ENCODE data around the gene TPM2. TPM values are rescaled to one million over a fixed set of nuclear protein-coding genes. Genes with fewer than 3 reads are reported as not detected.
A peak's percentile ranks its signal among the peaks of the same experiment; 100 is the strongest.

Gene TPM2
- total and polyA plus RNA-seq, 9 of the 15 experiments (the other 6 are each of a cell fraction or from before 2014, with no cell fraction given) = 0.28 to 16.1 (median 4.5) TPM

GRCh38 chr9:35675204-35675603 lies 14.5 kb downstream of the TPM2 start (continued):
- no peak for TF ChIP-seq PHF8 (IDR thresholded peaks at IDR 0.05; ENCODE audit: borderline replicate concordance, low read length)
- no peak for TF ChIP-seq ELF4 (CRISPR knock-in tag; IDR thresholded peaks at IDR 0.05)

- no peak for FAIRE-seq
- in situ Hi-C loops (cut with MboI) = no loop called here
- Histone ChIP-seq H3K4me1 (replicated peaks in 1 of 2; ENCODE audit: control insufficient read depth in 2 of 2, insufficient read depth in 2 of 2, low read length in 2 of 2) (peaks cover 0 to 15% of the 10 kb centered on the region in 2 experiments; a peak in 4 of 5 replicates), H3K9me1 (ENCODE audit: control insufficient read depth, insufficient read depth, low read length) (no peaks in the 10 kb centered on the region), H3K4me2 (ENCODE audit: insufficient read depth, low read length) (peak overlapping the region; percentile 54), H2AFZ (ENCODE audit: low read depth, low read length) (peak overlapping the region; percentile 58; the same call in 1 of the 2 replicates), H3K36me3 (ENCODE audit: control insufficient read depth, insufficient read depth, low read length) (no peaks in the 10 kb centered on the region), H3K9me3 (replicated peaks; ENCODE audit: control insufficient read depth, insufficient read depth, low read depth, low read length) (no peaks in the 10 kb centered on the region), H3K4me3 (peak overlapping the region; percentile 27; the same call in 1 of the 2 replicates), H4K20me1 (replicated peaks; ENCODE audit: control insufficient read depth, insufficient read depth, low read length) (no peaks in the 10 kb centered on the region), H3K79me2 (ENCODE audit: control insufficient read depth, insufficient read depth, low read length) (no peaks in the 10 kb centered on the region), H3K9ac (ENCODE audit: insufficient read depth in 1 of 2, low read depth in 2 of 2, low read length in 2 of 2) (peak overlapping the region in 1 of 2 experiments; percentile 60; a peak in 2 of 4 replicates), H3K27ac (ENCODE audit: extremely low read depth, low read depth, low read length) (no peak overlapping the region), H3K27me3 (ENCODE audit: control insufficient read depth in 2 of 2, insufficient read depth in 2 of 2, low read length in 2 of 2) (no peaks in the 10 kb centered on the region)
- POLR2A ChIA-PET = interaction anchor here (0.9 kb wide), 1 partner anchor 11 kb away, joined by 4 read pairs; no protein-coding TSS in a partner anchor
- intact Hi-C loops (cut with micrococcal nuclease) = no loop called here
- TF ChIP-seq EZH2 (IDR thresholded peaks at IDR 0.05; ENCODE audit: borderline replicate concordance, low read depth, low read length) (no peak), JUN (IDR thresholded peaks at IDR 0.05; ENCODE audit: borderline replicate concordance, low read depth, low read length) (no peak), JUN (CRISPR knock-in tag; IDR thresholded peaks at IDR 0.05; ENCODE audit: borderline replicate concordance) (no peak), PHF8 (IDR thresholded peaks at IDR 0.05; ENCODE audit: borderline replicate concordance, low read length) (peak; percentile 19; the same call in 1 of the 2 replicates)
- 8% methylated on average over 2 of the region's 3 CpGs for WGBS (ENCODE audit: insufficient coverage, low coverage, missing lambda C conversion rate)
- no peak for DNase-seq (ENCODE audit: extremely low read depth in 1 of 4, low spot score in 3 of 4)
- no peak for ATAC-seq
- BruUV-seq (replicated peaks) = no TSS peak
- CTCF ChIA-PET (ENCODE audit: low intra/inter-chr PET ratio) = no interaction called here
These were observed 15.7 kb downstream of the TPM2 start for GRCh38 chr9:35674025-35674361.
